Neuron (in vitro differentiated cells): ENCODE measurements around the gene MGLL.

ENCODE experiments used
- H2AFZ ChIP-seq: one replicate; pipeline ENCODE4 v1.6.1; 2013; ENCODE audit warnings: low read depth, mild to moderate bottlenecking, inconsistent platforms, low read length, moderate library complexity
- H3K27me3 ChIP-seq: one replicate; pipeline ENCODE4 v1.6.1; 2013; ENCODE audit warnings: low read length; ENCODE audit not compliant: insufficient read depth
- H3K36me3 ChIP-seq: one replicate; pipeline ENCODE4 v1.6.1; 2013; ENCODE audit warnings: low read length; ENCODE audit not compliant: insufficient read depth
- H3K4me1 ChIP-seq: one replicate; pipeline ENCODE4 v1.6.1; 2013; ENCODE audit warnings: low read length; ENCODE audit not compliant: insufficient read depth
- H3K4me3 ChIP-seq: 2 replicates; pipeline ENCODE4 v1.5.1; 2013; ENCODE audit warnings: mild to moderate bottlenecking, low read length, moderate library complexity
- H3K9me3 ChIP-seq: one replicate; pipeline ENCODE4 v1.6.1; 2013; ENCODE audit warnings: low read length

MGLL gene

GRCh38 chr3:127827808-127828207 lies 5.5 kb upstream of the MGLL start:
- Histone ChIP-seq H3K36me3 (no peaks in the 10 kb centered on the region), H3K4me1 (peaks cover 1% of the 10 kb centered on the region), H3K4me3 (no peak overlapping the region), H3K27me3 (peaks cover 26% of the 10 kb centered on the region), H2AFZ (no peak overlapping the region), H3K9me3 (no peaks in the 10 kb centered on the region)

- no peaks in the 10 kb centered on the region for H3K36me3 ChIP-seq
- peaks cover 47% of the 10 kb centered on the region for H3K27me3 ChIP-seq
Observed at GRCh38 chr3:127825756-127826155, 3.4 kb upstream of the MGLL start.

DNA sequence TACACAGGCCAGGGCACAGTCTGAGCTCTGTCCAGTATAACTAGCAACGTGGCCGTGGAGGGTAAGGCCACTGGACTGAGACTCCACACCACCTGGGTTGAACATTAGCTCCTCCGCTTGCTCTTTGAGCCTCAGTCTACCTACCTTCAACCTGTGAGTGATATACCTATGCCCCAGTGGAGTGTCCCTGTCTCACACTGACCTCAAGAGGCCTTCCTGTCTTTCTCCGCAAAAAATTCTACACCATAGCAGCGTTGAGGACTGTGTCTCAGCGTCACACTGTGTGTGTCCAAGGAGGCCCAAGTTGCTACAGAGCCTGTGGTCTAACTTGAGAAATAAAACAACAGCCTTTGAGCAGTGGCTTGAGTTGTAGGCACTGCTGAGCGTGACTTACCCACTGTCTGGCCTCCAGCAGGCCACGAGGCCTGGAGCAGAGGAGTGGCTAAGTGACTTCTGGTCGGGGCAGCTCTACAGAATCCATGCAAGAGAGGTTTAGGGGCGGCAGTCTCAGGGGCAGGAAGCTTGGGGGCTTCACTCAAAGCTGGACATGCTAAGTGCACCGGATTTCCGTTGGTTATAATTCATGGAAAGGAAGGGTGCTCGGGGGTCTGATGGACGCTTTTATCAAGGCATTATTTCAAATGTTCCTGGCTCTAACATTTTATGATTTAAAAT lies 2.0 kb upstream of the MGLL start:
- Histone ChIP-seq H3K27me3 (peaks cover 58% of the 10 kb centered on the region), H3K36me3 (no peaks in the 10 kb centered on the region), H3K4me1 (peaks cover 5% of the 10 kb centered on the region)

More at GRCh38 chr3:127825756-127826155, 3.4 kb upstream of the MGLL start:
- peaks cover 5% of the 10 kb centered on the region for H3K4me1 ChIP-seq
- H3K4me3 ChIP-seq = no peak overlapping the region
- no peaks in the 10 kb centered on the region for H3K9me3 ChIP-seq
- no peak overlapping the region for H2AFZ ChIP-seq

DNA sequence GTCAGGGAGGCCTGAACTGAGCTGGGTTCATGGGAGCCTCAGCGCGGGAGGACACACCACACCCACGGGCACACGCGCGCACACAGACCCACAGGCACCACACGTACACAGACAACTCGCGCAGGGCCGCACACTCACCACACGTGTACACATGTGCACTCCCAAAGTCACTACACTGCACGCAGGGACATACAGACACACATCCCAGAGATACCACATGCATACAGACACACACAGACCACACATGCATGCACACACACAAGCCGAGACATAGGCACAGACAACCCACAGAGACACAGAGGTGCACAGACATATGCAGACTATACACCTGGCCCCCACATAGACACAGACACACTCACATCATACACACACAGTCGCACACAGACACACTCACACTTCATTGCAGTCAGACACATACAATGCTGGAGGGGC lies 1.1 kb upstream of the MGLL start:
- Histone ChIP-seq H3K4me3 (no peak overlapping the region), H3K4me1 (peaks cover 5% of the 10 kb centered on the region), H3K36me3 (no peaks in the 10 kb centered on the region), H2AFZ (no peak overlapping the region), H3K27me3 (peaks cover 58% of the 10 kb centered on the region), H3K9me3 (no peaks in the 10 kb centered on the region)

More for the DNA sequence above, 2.0 kb upstream of the MGLL start:
- Histone ChIP-seq H3K4me3 (no peak overlapping the region), H3K9me3 (no peaks in the 10 kb centered on the region), H2AFZ (no peak overlapping the region)

- peaks cover 58% of the 10 kb centered on the region for H3K27me3 ChIP-seq
- no peaks in the 10 kb centered on the region for H3K9me3 ChIP-seq
- H3K36me3 ChIP-seq = no peaks in the 10 kb centered on the region
- H3K4me3 ChIP-seq = peak overlapping the region; percentile 35
- peak overlapping the region; percentile 79 for H2AFZ ChIP-seq
- peaks cover 5% of the 10 kb centered on the region for H3K4me1 ChIP-seq
Observed at GRCh38 chr3:127822682-127823425, 539 bp upstream of the MGLL start.

DNA sequence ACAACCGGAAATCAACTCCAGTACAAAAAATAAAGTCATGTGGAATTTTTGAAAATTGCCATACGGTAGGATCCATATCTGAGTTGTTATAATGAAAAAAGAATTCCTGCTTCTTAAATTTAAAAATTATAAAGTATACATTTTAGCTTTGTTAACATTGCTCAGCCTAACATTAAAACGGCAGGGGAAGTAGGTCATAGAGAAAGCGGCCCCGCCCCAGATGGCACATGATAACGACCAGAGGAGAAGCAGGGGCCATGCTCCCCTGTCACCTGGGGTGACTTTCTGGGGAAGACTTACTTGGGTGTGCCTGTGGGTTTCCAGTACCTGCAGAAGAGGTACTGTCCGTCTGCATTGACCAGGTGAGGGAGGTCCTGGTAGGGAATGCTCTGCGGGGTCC lies 921 bp downstream of the MGLL start:
- Histone ChIP-seq H3K4me1 (peaks cover 5% of the 10 kb centered on the region), H3K36me3 (no peaks in the 10 kb centered on the region), H3K4me3 (no peak overlapping the region), H3K9me3 (no peaks in the 10 kb centered on the region), H3K27me3 (peaks cover 63% of the 10 kb centered on the region), H2AFZ (no peak overlapping the region)

DNA sequence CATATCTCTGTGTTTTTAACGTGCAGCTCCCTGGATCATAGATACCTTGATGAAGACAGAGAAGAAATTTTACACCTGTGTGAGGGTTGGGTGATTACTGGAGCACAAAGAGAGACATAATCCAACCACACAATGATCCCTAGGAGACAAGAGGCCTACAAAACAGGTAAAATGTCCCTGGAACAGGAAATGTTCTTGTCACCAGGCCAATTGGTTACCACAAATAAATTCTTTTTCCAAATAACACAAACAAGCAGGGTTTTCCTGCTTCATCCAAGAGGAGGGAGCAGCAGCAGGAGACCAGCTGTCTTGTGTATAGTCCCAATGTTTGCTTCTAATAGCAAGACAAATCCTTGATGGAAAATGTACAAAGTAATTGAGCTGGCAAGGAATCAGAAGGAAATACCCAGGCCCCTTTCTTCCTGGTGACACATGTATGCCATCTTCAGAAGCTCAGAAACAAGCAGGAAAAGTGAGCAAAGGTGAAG lies 1.4 kb downstream of the MGLL start:
- H3K36me3 ChIP-seq = no peaks in the 10 kb centered on the region
- peaks cover 5% of the 10 kb centered on the region for H3K4me1 ChIP-seq
- H3K27me3 ChIP-seq = peaks cover 64% of the 10 kb centered on the region
- H3K4me3 ChIP-seq = no peak overlapping the region
- H2AFZ ChIP-seq = no peak overlapping the region
- no peaks in the 10 kb centered on the region for H3K9me3 ChIP-seq

GRCh38 chr3:127820221-127820825 lies 2.0 kb downstream of the MGLL start:
- Histone ChIP-seq H3K4me1 (peaks cover 5% of the 10 kb centered on the region), H3K9me3 (no peaks in the 10 kb centered on the region), H3K36me3 (no peaks in the 10 kb centered on the region), H3K4me3 (no peak overlapping the region), H2AFZ (no peak overlapping the region), H3K27me3 (peaks cover 60% of the 10 kb centered on the region)

DNA sequence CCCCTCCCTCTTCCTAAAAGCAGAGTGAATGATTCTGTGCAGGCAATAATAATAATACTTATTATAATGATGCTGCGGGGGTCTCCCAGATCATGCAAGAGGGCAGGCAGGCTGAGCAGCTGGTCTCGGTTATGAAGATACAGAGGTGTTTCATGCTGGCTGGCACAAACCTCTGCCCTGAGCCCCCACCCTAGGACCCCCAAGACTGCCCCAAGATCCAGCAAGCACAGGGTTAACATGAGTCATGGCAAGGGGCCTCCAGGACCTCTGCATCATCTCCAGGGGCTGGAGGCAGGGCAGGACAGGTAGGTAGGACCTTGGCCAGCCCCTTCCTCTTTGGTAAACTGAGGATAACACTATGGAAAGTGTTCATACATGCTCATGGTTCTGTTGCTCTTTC lies 2.7 kb downstream of the MGLL start:
- peaks cover 5% of the 10 kb centered on the region for H3K4me1 ChIP-seq
- no peak overlapping the region for H3K4me3 ChIP-seq
- H3K36me3 ChIP-seq = no peaks in the 10 kb centered on the region
- peaks cover 59% of the 10 kb centered on the region for H3K27me3 ChIP-seq
- no peak overlapping the region for H2AFZ ChIP-seq
- no peaks in the 10 kb centered on the region for H3K9me3 ChIP-seq

DNA sequence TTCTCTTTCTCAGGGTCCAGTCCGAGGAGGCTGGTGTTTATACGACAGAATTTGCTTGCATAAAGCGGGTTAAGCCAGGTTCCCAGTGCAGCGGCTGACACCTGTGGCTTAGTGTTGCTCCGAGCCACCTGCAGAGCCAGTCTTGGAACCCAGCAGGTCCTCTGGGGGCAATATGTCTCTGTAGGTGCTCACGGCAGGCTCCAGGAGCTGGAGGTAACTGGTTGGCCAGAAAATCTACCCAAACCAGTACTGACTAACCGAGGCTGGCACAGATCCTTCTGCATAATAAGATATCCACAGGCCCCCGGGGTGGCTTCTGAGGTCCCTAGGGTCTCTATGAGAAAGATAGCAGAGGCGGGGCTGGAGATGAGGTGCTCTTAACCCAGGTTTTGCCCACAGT lies 3.2 kb downstream of the MGLL start:
- Histone ChIP-seq H2AFZ (no peak overlapping the region), H3K27me3 (peaks cover 53% of the 10 kb centered on the region), H3K4me3 (no peak overlapping the region), H3K36me3 (no peaks in the 10 kb centered on the region), H3K9me3 (no peaks in the 10 kb centered on the region), H3K4me1 (peaks cover 8% of the 10 kb centered on the region)

GRCh38 chr3:127817406-127817841 lies 4.9 kb downstream of the MGLL start:
- Histone ChIP-seq H3K9me3 (no peaks in the 10 kb centered on the region), H3K4me1 (peaks cover 5% of the 10 kb centered on the region), H2AFZ (no peak overlapping the region), H3K36me3 (no peaks in the 10 kb centered on the region), H3K4me3 (no peak overlapping the region), H3K27me3 (peaks cover 40% of the 10 kb centered on the region)

DNA sequence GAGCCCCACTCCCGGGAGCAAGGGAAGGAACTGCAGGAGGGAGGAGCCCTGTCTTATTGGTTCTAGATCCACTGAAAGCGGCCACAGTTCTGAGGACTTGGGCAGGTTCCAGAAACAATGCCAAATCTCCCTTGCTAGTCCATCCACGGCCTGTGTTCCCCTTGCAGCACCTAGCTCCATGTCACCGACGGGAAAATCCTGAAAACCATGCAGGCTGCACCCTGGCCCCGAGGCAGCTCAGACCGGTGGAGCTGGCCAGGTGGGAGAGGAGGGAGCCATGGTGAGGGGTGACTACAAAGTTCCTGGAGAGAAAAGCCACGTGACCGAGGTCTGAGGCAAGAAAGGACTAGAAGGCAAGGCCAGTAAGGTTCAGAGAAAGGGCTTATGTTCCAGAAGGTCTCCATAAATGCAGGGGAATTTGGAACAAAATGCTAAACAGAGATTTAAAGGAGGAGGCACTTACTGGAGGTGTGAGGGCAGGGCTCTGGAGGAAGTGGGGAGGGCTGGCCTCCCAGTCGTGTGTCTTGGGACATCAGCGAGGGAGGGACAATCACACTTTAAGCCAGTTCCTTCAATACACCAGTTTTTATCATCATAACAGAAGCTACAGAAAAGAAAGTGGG lies 5.4 kb downstream of the MGLL start:
- H3K36me3 ChIP-seq = no peaks in the 10 kb centered on the region
- no peaks in the 10 kb centered on the region for H3K9me3 ChIP-seq
- no peak overlapping the region for H3K4me3 ChIP-seq
- no peak overlapping the region for H2AFZ ChIP-seq
- H3K4me1 ChIP-seq = peaks cover 5% of the 10 kb centered on the region
- H3K27me3 ChIP-seq = peaks cover 37% of the 10 kb centered on the region
